ENCODE data around the gene WDFY3. TPM values are rescaled to one million over a fixed set of nuclear protein-coding genes. Genes with fewer than 3 reads are reported as not detected.

Gene WDFY3
- total RNA-seq, 1 experiment from 2014 or later = not detected

DNA sequence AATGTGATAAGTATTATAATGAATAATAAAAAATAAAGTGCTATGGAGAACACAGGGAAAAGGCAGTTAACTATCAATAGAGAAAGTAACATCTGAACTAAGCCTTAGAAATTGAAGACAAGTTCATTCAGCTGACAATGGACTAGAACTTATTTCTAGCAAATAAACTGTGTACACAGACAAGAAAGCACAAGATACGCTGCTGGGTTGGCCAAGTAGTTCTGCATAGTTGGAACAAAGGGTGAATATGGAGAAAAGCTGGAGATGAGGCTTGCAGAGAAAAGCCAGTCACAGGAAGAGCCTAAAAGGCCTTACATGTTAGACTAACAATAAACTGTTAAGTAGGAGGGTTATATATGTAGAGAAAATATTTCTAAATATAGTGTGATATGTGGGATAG is 71.2 kb downstream of the WDFY3 start:
- Histone ChIP-seq H3K36me3 (ENCODE audit: insufficient read depth, low read length) (no peaks in the 10 kb centered on the region), H3K4me3 (ENCODE audit: low read length) (no peak overlapping the region), H3K9me2 (replicated peaks; ENCODE audit: insufficient read depth, low read length) (no peaks in the 10 kb centered on the region), H3K4me2 (ENCODE audit: low read depth, low read length, poor library complexity, severe bottlenecking) (no peak overlapping the region), H2AFZ (ENCODE audit: low read length) (no peak overlapping the region), H3K27me3 (ENCODE audit: low read length) (no peaks in the 10 kb centered on the region), H3K9me3 (ENCODE audit: low read length) (no peaks in the 10 kb centered on the region), H3K4me1 (ENCODE audit: low read length) (no peaks in the 10 kb centered on the region), H3K9ac (ENCODE audit: low read length) (no peak overlapping the region), H3K27ac (ENCODE audit: low read length) (no peak overlapping the region), H4K20me1 (ENCODE audit: insufficient read depth, low read depth, low read length) (no peaks in the 10 kb centered on the region), H3K79me2 (ENCODE audit: low read length) (no peaks in the 10 kb centered on the region)
- no peak for DNase-seq

DNA sequence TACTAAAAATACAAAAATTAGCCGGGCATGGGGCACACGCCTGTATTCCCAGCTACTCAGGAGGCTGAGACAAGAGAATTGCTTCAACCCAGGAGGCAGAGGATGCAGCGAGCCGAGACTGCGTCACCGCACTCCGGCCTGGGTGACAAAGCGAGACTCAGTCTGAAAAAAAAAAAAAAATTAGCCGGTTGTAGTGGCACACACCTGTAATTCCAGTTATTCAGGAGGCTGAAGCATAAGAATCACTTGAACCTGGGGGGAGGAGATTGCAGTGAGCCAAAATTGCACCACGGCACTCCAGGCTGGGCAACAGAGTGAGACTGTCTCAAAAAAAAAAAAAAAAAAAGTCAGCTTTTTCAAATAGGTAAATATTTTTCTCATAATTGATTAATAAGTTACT is 71.9 kb downstream of the WDFY3 start:
- no peak overlapping the region for H3K9ac ChIP-seq (ENCODE audit: low read length)
- H3K79me2 ChIP-seq (ENCODE audit: low read length) = no peaks in the 10 kb centered on the region
- no peak for DNase-seq
- H3K36me3 ChIP-seq (ENCODE audit: insufficient read depth, low read length) = no peaks in the 10 kb centered on the region
- no peak overlapping the region for H2AFZ ChIP-seq (ENCODE audit: low read length)
- H3K4me2 ChIP-seq (ENCODE audit: low read depth, low read length, poor library complexity, severe bottlenecking) = no peak overlapping the region
- H3K27ac ChIP-seq (ENCODE audit: low read length) = no peak overlapping the region
- H3K4me3 ChIP-seq (ENCODE audit: low read length) = no peak overlapping the region
- H3K9me2 ChIP-seq (replicated peaks; ENCODE audit: insufficient read depth, low read length) = no peaks in the 10 kb centered on the region
- no peaks in the 10 kb centered on the region for H3K27me3 ChIP-seq (ENCODE audit: low read length)
- H4K20me1 ChIP-seq (ENCODE audit: insufficient read depth, low read depth, low read length) = no peaks in the 10 kb centered on the region
- H3K9me3 ChIP-seq (ENCODE audit: low read length) = no peaks in the 10 kb centered on the region
- no peaks in the 10 kb centered on the region for H3K4me1 ChIP-seq (ENCODE audit: low read length)

DNA sequence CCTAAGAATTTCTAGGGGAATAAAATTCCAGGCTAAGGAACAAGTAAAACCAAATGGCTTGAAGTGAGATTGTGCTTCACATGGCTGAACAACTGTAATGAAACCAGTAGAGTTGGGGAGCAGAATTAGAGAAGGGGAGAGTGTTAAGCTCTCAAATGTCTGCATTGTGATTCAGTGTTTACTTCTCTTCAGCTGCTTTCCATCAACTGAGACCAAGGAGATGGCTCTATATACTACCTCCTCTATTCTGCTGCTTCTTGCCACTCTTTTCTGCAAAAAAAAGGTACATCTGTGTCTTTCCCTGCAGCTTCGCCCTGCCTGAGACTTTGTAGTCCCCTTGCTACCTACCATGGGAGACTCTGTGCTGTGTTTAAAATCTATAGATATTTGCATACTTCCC is 73.5 kb downstream of the WDFY3 start:
- no peaks in the 10 kb centered on the region for H3K79me2 ChIP-seq (ENCODE audit: low read length)
- H4K20me1 ChIP-seq (ENCODE audit: insufficient read depth, low read depth, low read length) = no peaks in the 10 kb centered on the region
- no peaks in the 10 kb centered on the region for H3K9me3 ChIP-seq (ENCODE audit: low read length)
- no peak overlapping the region for H2AFZ ChIP-seq (ENCODE audit: low read length)
- no peak overlapping the region for H3K4me3 ChIP-seq (ENCODE audit: low read length)
- H3K36me3 ChIP-seq (ENCODE audit: insufficient read depth, low read length) = no peaks in the 10 kb centered on the region
- H3K9me2 ChIP-seq (replicated peaks; ENCODE audit: insufficient read depth, low read length) = no peaks in the 10 kb centered on the region
- no peak for DNase-seq
- H3K27me3 ChIP-seq (ENCODE audit: low read length) = no peaks in the 10 kb centered on the region
- no peaks in the 10 kb centered on the region for H3K4me1 ChIP-seq (ENCODE audit: low read length)
- H3K4me2 ChIP-seq (ENCODE audit: low read depth, low read length, poor library complexity, severe bottlenecking) = no peak overlapping the region
- H3K27ac ChIP-seq (ENCODE audit: low read length) = no peak overlapping the region
- no peak overlapping the region for H3K9ac ChIP-seq (ENCODE audit: low read length)

DNA sequence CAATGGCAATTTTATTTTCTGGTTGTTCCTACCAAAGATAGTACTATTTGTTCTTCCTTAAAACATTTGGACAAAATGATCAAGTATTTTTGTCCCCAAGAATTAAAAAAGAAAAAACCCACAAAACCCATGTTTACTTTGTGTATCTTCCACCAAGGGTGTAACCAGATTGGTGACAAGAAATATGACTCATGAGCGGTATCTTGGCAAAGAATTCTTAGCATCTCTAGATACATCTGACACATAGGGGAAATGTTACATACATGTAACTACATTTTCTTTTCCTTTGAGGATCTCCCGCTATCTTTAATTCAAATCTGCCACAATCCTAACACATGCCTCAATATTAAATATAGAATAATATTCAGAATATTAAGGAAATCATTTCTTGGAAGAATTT is 78.7 kb downstream of the WDFY3 start:
- Histone ChIP-seq H3K27ac (ENCODE audit: low read length) (no peak overlapping the region), H4K20me1 (ENCODE audit: insufficient read depth, low read depth, low read length) (no peaks in the 10 kb centered on the region), H3K36me3 (ENCODE audit: insufficient read depth, low read length) (no peaks in the 10 kb centered on the region), H3K4me2 (ENCODE audit: low read depth, low read length, poor library complexity, severe bottlenecking) (no peak overlapping the region), H3K9me3 (ENCODE audit: low read length) (no peaks in the 10 kb centered on the region), H3K27me3 (ENCODE audit: low read length) (no peaks in the 10 kb centered on the region), H2AFZ (ENCODE audit: low read length) (no peak overlapping the region), H3K79me2 (ENCODE audit: low read length) (no peaks in the 10 kb centered on the region), H3K9me2 (replicated peaks; ENCODE audit: insufficient read depth, low read length) (no peaks in the 10 kb centered on the region), H3K9ac (ENCODE audit: low read length) (no peak overlapping the region), H3K4me1 (ENCODE audit: low read length) (no peaks in the 10 kb centered on the region), H3K4me3 (ENCODE audit: low read length) (no peak overlapping the region)
- no peak for DNase-seq

DNA sequence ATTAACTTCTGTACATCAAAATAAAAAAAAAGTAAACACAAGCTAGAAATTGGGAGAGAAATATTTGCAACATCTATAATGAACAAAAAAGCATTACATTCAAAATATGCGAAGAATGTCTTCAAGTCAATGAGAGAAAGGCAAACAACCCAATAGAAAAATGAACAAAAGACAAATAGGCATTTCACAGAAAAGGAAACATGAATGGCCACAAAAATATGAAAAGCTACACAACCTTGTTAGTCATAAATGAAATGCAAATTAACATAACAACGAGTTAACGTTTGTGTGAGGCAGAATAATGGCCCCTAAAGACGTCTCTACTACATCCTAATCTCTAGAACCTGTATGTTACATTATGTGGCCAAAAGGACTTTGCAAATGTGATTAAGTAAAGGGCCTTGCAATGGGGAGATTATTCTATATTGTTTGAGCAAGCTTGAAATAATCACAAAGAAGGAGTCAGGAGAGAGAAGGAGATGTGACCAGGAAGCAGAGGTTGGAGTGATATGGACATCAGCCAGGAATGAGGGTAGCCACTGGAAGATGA is 86.8 kb downstream of the WDFY3 start:
- H3K9ac ChIP-seq (ENCODE audit: low read length) = no peak overlapping the region
- no peaks in the 10 kb centered on the region for H3K36me3 ChIP-seq (ENCODE audit: insufficient read depth, low read length)
- no peaks in the 10 kb centered on the region for H3K4me1 ChIP-seq (ENCODE audit: low read length)
- DNase-seq = no peak
- no peak overlapping the region for H3K4me3 ChIP-seq (ENCODE audit: low read length)
- H3K27me3 ChIP-seq (ENCODE audit: low read length) = no peaks in the 10 kb centered on the region
- no peaks in the 10 kb centered on the region for H3K79me2 ChIP-seq (ENCODE audit: low read length)
- H3K9me2 ChIP-seq (replicated peaks; ENCODE audit: insufficient read depth, low read length) = no peaks in the 10 kb centered on the region
- no peak overlapping the region for H3K4me2 ChIP-seq (ENCODE audit: low read depth, low read length, poor library complexity, severe bottlenecking)
- no peak overlapping the region for H2AFZ ChIP-seq (ENCODE audit: low read length)
- no peaks in the 10 kb centered on the region for H3K9me3 ChIP-seq (ENCODE audit: low read length)
- H4K20me1 ChIP-seq (ENCODE audit: insufficient read depth, low read depth, low read length) = no peaks in the 10 kb centered on the region
- H3K27ac ChIP-seq (ENCODE audit: low read length) = no peak overlapping the region

DNA sequence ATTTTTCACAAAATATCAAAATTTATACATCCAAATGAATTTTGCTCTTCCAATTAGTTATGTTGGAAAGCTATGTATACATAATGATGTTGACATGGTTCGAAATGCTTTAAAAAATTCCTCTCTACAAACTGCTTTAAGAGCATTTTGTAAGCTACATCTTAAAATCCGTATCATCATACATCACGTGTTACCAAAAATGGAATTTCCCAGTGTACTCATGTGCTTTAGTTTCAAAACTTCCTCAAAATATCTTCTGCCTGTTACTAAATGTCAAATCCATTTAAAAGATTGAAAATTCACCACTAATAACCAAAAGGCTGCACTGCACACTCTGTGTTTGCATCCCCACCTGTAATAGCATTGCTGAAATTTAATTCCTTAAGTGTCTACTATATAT is 87.9 kb downstream of the WDFY3 start:
- Histone ChIP-seq H3K27me3 (ENCODE audit: low read length) (no peaks in the 10 kb centered on the region), H3K79me2 (ENCODE audit: low read length) (no peaks in the 10 kb centered on the region), H3K27ac (ENCODE audit: low read length) (no peak overlapping the region), H3K4me2 (ENCODE audit: low read depth, low read length, poor library complexity, severe bottlenecking) (no peak overlapping the region), H3K9ac (ENCODE audit: low read length) (no peak overlapping the region), H3K9me2 (replicated peaks; ENCODE audit: insufficient read depth, low read length) (no peaks in the 10 kb centered on the region), H3K4me1 (ENCODE audit: low read length) (no peaks in the 10 kb centered on the region), H2AFZ (ENCODE audit: low read length) (no peak overlapping the region), H3K4me3 (ENCODE audit: low read length) (no peak overlapping the region), H3K36me3 (ENCODE audit: insufficient read depth, low read length) (no peaks in the 10 kb centered on the region), H4K20me1 (ENCODE audit: insufficient read depth, low read depth, low read length) (no peaks in the 10 kb centered on the region), H3K9me3 (ENCODE audit: low read length) (no peaks in the 10 kb centered on the region)
- no peak for DNase-seq

DNA sequence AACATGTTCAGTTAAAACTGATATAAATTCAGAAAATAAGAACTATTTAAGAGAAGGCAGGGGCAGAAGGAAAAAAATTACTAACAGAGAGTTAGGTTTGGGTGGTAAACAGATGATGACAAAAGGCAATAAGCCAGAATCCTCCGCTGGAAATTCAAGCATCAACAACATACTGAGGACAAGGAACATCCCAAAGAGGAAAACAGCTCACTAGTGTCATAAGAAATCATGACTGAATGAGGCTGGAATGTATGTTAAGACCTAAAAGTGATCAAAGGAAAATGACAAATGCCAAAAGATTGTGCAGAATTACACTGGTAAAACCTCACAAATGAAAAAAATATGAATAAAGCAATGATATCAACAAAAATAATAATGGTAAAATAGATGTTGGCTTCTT is 88.4 kb downstream of the WDFY3 start:
- no peaks in the 10 kb centered on the region for H4K20me1 ChIP-seq (ENCODE audit: insufficient read depth, low read depth, low read length)
- no peaks in the 10 kb centered on the region for H3K27me3 ChIP-seq (ENCODE audit: low read length)
- no peak overlapping the region for H3K4me3 ChIP-seq (ENCODE audit: low read length)
- H3K9ac ChIP-seq (ENCODE audit: low read length) = no peak overlapping the region
- H3K36me3 ChIP-seq (ENCODE audit: insufficient read depth, low read length) = no peaks in the 10 kb centered on the region
- no peaks in the 10 kb centered on the region for H3K4me1 ChIP-seq (ENCODE audit: low read length)
- H3K9me2 ChIP-seq (replicated peaks; ENCODE audit: insufficient read depth, low read length) = no peaks in the 10 kb centered on the region
- H2AFZ ChIP-seq (ENCODE audit: low read length) = no peak overlapping the region
- no peak for DNase-seq
- no peak overlapping the region for H3K4me2 ChIP-seq (ENCODE audit: low read depth, low read length, poor library complexity, severe bottlenecking)
- H3K27ac ChIP-seq (ENCODE audit: low read length) = no peak overlapping the region
- H3K79me2 ChIP-seq (ENCODE audit: low read length) = no peaks in the 10 kb centered on the region
- H3K9me3 ChIP-seq (ENCODE audit: low read length) = no peaks in the 10 kb centered on the region

DNA sequence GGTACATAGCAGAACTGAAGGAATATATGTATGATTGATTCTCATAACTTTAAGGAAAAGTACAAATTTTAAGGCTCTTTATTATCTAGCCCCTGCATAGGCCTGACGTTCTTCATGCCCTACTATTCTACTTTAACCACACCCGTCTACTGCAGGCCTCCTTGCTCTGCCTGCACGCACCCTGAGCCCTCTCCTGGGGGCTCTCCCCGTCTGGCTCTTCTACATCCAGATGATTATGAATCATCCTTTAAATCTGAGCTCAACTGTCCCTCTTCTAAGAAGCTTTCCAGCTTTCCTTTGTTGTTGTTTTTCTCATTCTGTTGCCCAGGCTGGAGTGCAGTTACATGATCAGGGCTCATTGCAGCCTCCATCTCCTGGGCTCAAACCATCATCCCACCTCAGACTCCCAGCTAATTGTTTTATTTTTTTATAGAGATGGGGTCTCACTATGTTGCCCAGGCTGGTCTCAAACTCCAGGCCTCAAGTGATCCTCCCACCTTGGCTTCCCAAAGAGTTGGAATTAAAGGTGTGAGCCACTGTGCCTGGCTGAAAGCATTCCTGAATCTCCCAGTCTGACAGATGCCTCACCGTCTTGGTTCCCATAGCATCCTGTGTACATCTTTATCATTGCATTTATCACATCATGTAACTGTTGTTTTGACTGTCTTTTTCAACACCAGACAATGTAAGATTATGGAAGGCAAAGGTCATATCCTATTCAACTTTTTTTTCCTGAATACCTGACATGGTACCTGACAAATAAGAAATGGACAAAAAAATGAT is 89.2 kb downstream of the WDFY3 start:
- Histone ChIP-seq H3K79me2 (ENCODE audit: low read length) (no peaks in the 10 kb centered on the region), H3K4me1 (ENCODE audit: low read length) (no peaks in the 10 kb centered on the region), H4K20me1 (ENCODE audit: insufficient read depth, low read depth, low read length) (no peaks in the 10 kb centered on the region), H2AFZ (ENCODE audit: low read length) (no peak overlapping the region), H3K4me2 (ENCODE audit: low read depth, low read length, poor library complexity, severe bottlenecking) (no peak overlapping the region), H3K27me3 (ENCODE audit: low read length) (no peaks in the 10 kb centered on the region), H3K27ac (ENCODE audit: low read length) (no peak overlapping the region), H3K9me2 (replicated peaks; ENCODE audit: insufficient read depth, low read length) (no peaks in the 10 kb centered on the region), H3K9me3 (ENCODE audit: low read length) (no peaks in the 10 kb centered on the region), H3K36me3 (ENCODE audit: insufficient read depth, low read length) (no peaks in the 10 kb centered on the region), H3K9ac (ENCODE audit: low read length) (no peak overlapping the region), H3K4me3 (ENCODE audit: low read length) (no peak overlapping the region)
- DNase-seq = no peak

Data from Karpas-422 (cell line).